Heart left ventricle (tissue), 16 donors: ENCODE results near the gene GGCX. TPM values are rescaled to one million over a fixed set of nuclear protein-coding genes. Genes with fewer than 3 reads are reported as not detected.
"Not testable (repeated sequence)": the region's sequence is repeated elsewhere in the genome, so short reads cannot be mapped to it uniquely, and the experiment has no call there.

Experiments used
- ATAC-seq, 4 donors: fragments of 200-7000 bp; cut with Tn5 transposase; one replicate each; pipeline ENCODE4 v1.9.1; 2020 to 2022; ENCODE audit warnings: moderate library complexity in 4 of 4, mild to moderate bottlenecking in 3 of 4, moderate number of reproducible peaks in 1 of 4
- DNase-seq, 5 donors: peaks; one replicate each; pipeline ENCODE4 v3.0.0-alpha.2; 2020
- H3K27ac ChIP-seq, 12 donors: fragments of 200-600 bp; sonication (generic) in 4 of 12; one replicate each; pipeline versions ENCODE4 v1.5.0 to v1.8.0; 2016 to 2022; ENCODE audit warnings: mild to moderate bottlenecking in 2 of 12
- H3K27me3 ChIP-seq, 9 donors: fragments of 200-600 bp; sonication (generic) in 2 of 9; one replicate each; pipeline versions ENCODE4 v1.5.1 to v1.8.0; 2016 to 2022; ENCODE audit warnings: mild to moderate bottlenecking in 3 of 9
- H3K36me3 ChIP-seq, 9 donors: fragments of 200-600 bp; sonication (generic) in 2 of 9; one replicate each; pipeline versions ENCODE4 v1.5.0 to v1.8.0; 2018 to 2022; ENCODE audit warnings: mild to moderate bottlenecking in 2 of 9
- H3K4me1 ChIP-seq, 12 donors: fragments of 200-600 bp; sonication (generic) in 4 of 12; one replicate each; pipeline versions ENCODE4 v1.5.0 to v1.8.0; 2016 to 2022; ENCODE audit warnings: mild to moderate bottlenecking in 3 of 12
- H3K4me3 ChIP-seq, 12 donors: fragments of 200-600 bp; sonication (generic) in 4 of 12; one replicate each; pipeline versions ENCODE4 v1.5.0 to v1.8.0; 2017 to 2022; ENCODE audit warnings: mild to moderate bottlenecking in 9 of 12, moderate library complexity in 4 of 12
- H3K9me3 ChIP-seq, 12 donors: fragments of 200-600 bp; sonication (generic) in 4 of 12; one replicate each; pipeline versions ENCODE4 v1.5.0 to v1.8.0; 2016 to 2022; ENCODE audit warnings: mild to moderate bottlenecking in 1 of 12
- CTCF ChIP-seq, 12 donors: fragments of 200-600 bp; sonication (generic) in 4 of 12; IDR thresholded peaks; one replicate each; pipeline versions ENCODE4 v1.5.0 to v1.8.0; 2018 to 2022; ENCODE audit warnings: antibody characterized with exemption in 12 of 12, mild to moderate bottlenecking in 5 of 12
- POLR2A ChIP-seq, 2 donors: fragments of 450-650 bp; IDR thresholded peaks; one replicate each; pipeline ENCODE4 v1.6.1; 2017; ENCODE audit warnings: antibody characterized with exemption in 2 of 2, mild to moderate bottlenecking in 2 of 2, moderate library complexity in 2 of 2
- WGBS, 4 donors: extraction: QIAGEN DNeasy Blood & Tissue Kit in 2 of 4; methylation state at CpG; one replicate each; pipeline versions ENCODE4 v1.1.5 to v1.1.7; 2013 to 2018; 5-methylcytosine and 5-hydroxymethylcytosine counted together
- intact Hi-C, 10 donors: fragments of 100-400 bp; cut with DNase I; formaldehyde crosslinking; loops; one replicate each; pipeline versions ENCODE4 v1.11.1 to v1.14.2; 2022
- polyA plus RNA-seq, 2 donors: library from polyadenylated mRNA; stranded (reverse); fragments of 200-250 nt; gene quantifications; one replicate each; pipeline ENCODE4 v1.2.3, GENCODE V29; 2013
- total RNA-seq, 9 donors: library from RNA; depleted of rRNA in 2 of 9; stranded (reverse); fragments of >200 nt in 2 of 9; fragmentation: NEBNext Ultra II Directional in 3 of 9; extraction: Animal tissue kit (Norgen Biotek cat#: 25700) in 3 of 9; gene quantifications; one replicate each; pipeline versions ENCODE4 v1.1.0 to v1.2.4, GENCODE V29; 2016 to 2023
- donor health status: ischemic (EF 13 %, LVEDD 7.1; RV severe dilation, severe dysfunction).
- donor health status: healthy with polysubstance abuse.
- donor health status: DM: no; HTN: yes; CAD: no.
- donor health status: DM: no; HTN: no; CAD: no.
- donor health status: ischemic (EF 25% LVEDD 6.9; RV normal size, moderate dysfunction).
- donor health status: ischemic (EF 25% LVEDD 5.7; RV mildly dilated, moderate dysfunction).
- donor health status: healthy.
- donor health status: DM: yes; HTN: yes; CAD: no.
- donor health status: ischemic (EF 35%, LVEDD 5.7; RV mildly dilated, moderate dysfunction).
- donor health status: nonischemic (EF 11% LVEDD 7.7; RV severe dilation, severe dysfunction).
- donor health status: DM: yes; HTN: yes; CAD: no.
- donor health status: PGD.
- donor health status: ischemic (EF 29% LVEDD 5.4; RV normal size, mild dysfunction).
- donor health status: nonischemic (EF 23%, LVEDD 6.1; RV moderate dilation, normal function).

Gene GGCX
- total and polyA plus RNA-seq, 11 donors = 12.6 to 30.7 (median 20.8) TPM

GRCh38 chr2:85544254-85544691 is 17.0 kb downstream of the GGCX start:
- not testable (repeated sequence) for ATAC-seq, DNase-seq
- H3K27ac ChIP-seq = peak overlapping the region in 6 of 12 donors; percentile 12 to 99 (median 32)

GRCh38 chr2:85542777-85543176 is 18.5 kb downstream of the GGCX start:
- intact Hi-C loops = no loop called here
- Histone ChIP-seq H3K36me3 (peaks cover 4 to 77% (median 59%) of the 10 kb centered on the region in 9 donors), H3K4me3 (peak overlapping the region in 1 of 12 donors; percentile 96), H3K27me3 (no peaks in the 10 kb centered on the region), H3K4me1 (peaks cover 0 to 46% (median 33%) of the 10 kb centered on the region in 12 donors), H3K27ac (peak overlapping the region in 5 of 12 donors; percentile 27 to 100 (median 43)), H3K9me3 (no peaks in the 10 kb centered on the region)
- TF ChIP-seq CTCF (IDR thresholded peaks at IDR 0.05) = no peak
- TF ChIP-seq POLR2A (IDR thresholded peaks at IDR 0.05) = no peak
- WGBS, 4 donors = 69 to 84% (median 75%) methylated on average over 4 of the region's 4 CpGs
- ATAC-seq (no peak), DNase-seq (no peak)

More at GRCh38 chr2:85544254-85544691, 17.0 kb downstream of the GGCX start:
- H3K4me3 ChIP-seq, intact Hi-C loops, H3K27me3 ChIP-seq, H3K9me3 ChIP-seq: not testable (repeated sequence)
- Histone ChIP-seq H3K36me3 (peaks cover 4 to 90% (median 67%) of the 10 kb centered on the region in 9 donors), H3K4me1 (peaks cover 0 to 46% (median 32%) of the 10 kb centered on the region in 12 donors)
- WGBS, 4 donors = 55 to 58% (median 57%) methylated on average over 3 of the region's 3 CpGs

GRCh38 chr2:85541753-85542457 is 19.4 kb downstream of the GGCX start:
- intact Hi-C loops = no loop called here
- ATAC-seq (no peak), DNase-seq (no peak)
- no peak for TF ChIP-seq POLR2A (IDR thresholded peaks at IDR 0.05)
- no peak for TF ChIP-seq CTCF (IDR thresholded peaks at IDR 0.05)
- H3K9me3 ChIP-seq = no peaks in the 10 kb centered on the region
- H3K4me3 ChIP-seq = peak overlapping the region in 11 of 12 donors; percentile 17 to 98 (median 91)
- peak overlapping the region in 9 of 12 donors; percentile 94 to 100 (median 99) for H3K27ac ChIP-seq
- peaks cover 4 to 68% (median 57%) of the 10 kb centered on the region in 9 donors for H3K36me3 ChIP-seq
- 51 to 58% (median 53%) methylated on average over 5 of the region's 5 CpGs for WGBS, 4 donors
- H3K27me3 ChIP-seq = no peaks in the 10 kb centered on the region
- peaks cover 0 to 55% (median 42%) of the 10 kb centered on the region in 12 donors for H3K4me1 ChIP-seq

- TF ChIP-seq POLR2A (IDR thresholded peaks at IDR 0.05) = no peak
- TF ChIP-seq CTCF (IDR thresholded peaks at IDR 0.05) = no peak
- peak overlapping the region in 11 of 12 donors; percentile 17 to 98 (median 91) for H3K4me3 ChIP-seq
- peak overlapping the region in 10 of 12 donors; percentile 94 to 100 (median 99) for H3K27ac ChIP-seq
- DNase-seq (no peak), ATAC-seq (no peak)
- 36 to 48% (median 41%) methylated on average over 4 of the region's 4 CpGs for WGBS, 4 donors
- H3K36me3 ChIP-seq = peaks cover 4 to 62% (median 55%) of the 10 kb centered on the region in 9 donors
- H3K27me3 ChIP-seq = no peaks in the 10 kb centered on the region
- H3K9me3 ChIP-seq = no peaks in the 10 kb centered on the region
- intact Hi-C loops = no loop called here
- peaks cover 0 to 61% (median 43%) of the 10 kb centered on the region in 12 donors for H3K4me1 ChIP-seq
These were observed 20.0 kb downstream of the GGCX start for GRCh38 chr2:85541262-85541661.
